Measurements from ENCODE around the gene DGLUCY.

DNA sequence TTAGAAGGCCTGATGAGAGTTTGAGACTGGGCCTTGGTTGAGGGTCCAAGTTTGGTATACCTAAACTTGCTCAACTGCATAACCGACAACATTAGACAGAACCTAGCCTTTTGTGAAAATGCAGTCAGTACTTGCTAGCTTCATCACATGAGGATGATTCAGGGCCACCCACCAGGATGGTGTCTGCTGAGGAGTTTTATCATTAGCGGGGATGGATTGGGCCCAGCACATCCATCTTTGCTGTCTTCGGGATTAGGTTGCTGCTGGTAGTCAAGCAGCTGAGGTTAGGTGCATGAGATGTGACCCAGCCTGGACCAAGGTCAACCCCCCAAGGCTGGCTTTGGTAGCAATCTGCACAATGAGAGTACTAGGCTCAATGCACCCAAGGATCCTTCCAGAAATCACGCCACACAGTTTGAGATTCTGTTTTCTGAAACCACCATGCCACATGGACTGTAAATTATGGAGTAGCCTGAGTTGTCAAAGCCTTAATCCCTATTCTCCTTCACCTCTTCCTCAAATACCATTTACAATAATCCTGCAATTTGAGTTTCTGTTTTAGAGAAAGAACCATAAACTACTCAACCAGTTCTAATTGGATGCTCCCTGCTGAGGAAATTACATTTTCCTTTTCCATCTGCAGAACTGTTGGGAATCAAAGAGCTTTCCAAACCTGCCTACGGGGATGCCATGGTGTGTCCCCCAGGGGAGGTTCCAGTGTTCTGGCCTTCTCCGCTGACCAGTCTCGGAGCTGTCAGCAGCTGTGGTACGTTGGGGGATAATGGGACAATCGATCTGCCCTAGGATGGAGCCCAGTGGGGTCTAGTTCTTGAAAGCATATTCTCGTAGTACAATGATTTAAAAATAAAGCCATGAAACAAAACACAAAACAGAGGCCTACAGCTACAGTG is 61.7 kb downstream of the DGLUCY start:
- TF ChIP-seq, protein P1, sequence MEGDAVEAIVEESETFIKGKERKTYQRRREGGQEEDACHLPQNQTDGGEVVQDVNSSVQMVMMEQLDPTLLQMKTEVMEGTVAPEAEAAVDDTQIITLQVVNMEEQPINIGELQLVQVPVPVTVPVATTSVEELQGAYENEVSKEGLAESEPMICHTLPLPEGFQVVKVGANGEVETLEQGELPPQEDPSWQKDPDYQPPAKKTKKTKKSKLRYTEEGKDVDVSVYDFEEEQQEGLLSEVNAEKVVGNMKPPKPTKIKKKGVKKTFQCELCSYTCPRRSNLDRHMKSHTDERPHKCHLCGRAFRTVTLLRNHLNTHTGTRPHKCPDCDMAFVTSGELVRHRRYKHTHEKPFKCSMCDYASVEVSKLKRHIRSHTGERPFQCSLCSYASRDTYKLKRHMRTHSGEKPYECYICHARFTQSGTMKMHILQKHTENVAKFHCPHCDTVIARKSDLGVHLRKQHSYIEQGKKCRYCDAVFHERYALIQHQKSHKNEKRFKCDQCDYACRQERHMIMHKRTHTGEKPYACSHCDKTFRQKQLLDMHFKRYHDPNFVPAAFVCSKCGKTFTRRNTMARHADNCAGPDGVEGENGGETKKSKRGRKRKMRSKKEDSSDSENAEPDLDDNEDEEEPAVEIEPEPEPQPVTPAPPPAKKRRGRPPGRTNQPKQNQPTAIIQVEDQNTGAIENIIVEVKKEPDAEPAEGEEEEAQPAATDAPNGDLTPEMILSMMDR (tag by site-specific recombination; IDR thresholded peaks at IDR 0.05) = no peak
- TF ChIP-seq ZFP3 (tag by site-specific recombination; IDR thresholded peaks at IDR 0.05; ENCODE audit: low read depth) = no peak
- TF ChIP-seq ZNF302 (tag by site-specific recombination; IDR thresholded peaks at IDR 0.05; ENCODE audit: low read depth) = no peak
- no peak for TF ChIP-seq ZNF76 (tag by site-specific recombination; IDR thresholded peaks at IDR 0.05; ENCODE audit: borderline replicate concordance, low read depth)
- TF ChIP-seq, protein P2, sequence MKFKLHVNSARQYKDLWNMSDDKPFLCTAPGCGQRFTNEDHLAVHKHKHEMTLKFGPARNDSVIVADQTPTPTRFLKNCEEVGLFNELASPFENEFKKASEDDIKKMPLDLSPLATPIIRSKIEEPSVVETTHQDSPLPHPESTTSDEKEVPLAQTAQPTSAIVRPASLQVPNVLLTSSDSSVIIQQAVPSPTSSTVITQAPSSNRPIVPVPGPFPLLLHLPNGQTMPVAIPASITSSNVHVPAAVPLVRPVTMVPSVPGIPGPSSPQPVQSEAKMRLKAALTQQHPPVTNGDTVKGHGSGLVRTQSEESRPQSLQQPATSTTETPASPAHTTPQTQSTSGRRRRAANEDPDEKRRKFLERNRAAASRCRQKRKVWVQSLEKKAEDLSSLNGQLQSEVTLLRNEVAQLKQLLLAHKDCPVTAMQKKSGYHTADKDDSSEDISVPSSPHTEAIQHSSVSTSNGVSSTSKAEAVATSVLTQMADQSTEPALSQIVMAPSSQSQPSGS (tag by site-specific recombination; IDR thresholded peaks at IDR 0.05; ENCODE audit: low read depth) = no peak
- no peak for TF ChIP-seq ZNF777 (tag by site-specific recombination; IDR thresholded peaks at IDR 0.05; ENCODE audit: borderline replicate concordance)
- no peak for TF ChIP-seq ZBTB48 (tag by site-specific recombination; IDR thresholded peaks at IDR 0.05)
- TF ChIP-seq, protein P3, sequence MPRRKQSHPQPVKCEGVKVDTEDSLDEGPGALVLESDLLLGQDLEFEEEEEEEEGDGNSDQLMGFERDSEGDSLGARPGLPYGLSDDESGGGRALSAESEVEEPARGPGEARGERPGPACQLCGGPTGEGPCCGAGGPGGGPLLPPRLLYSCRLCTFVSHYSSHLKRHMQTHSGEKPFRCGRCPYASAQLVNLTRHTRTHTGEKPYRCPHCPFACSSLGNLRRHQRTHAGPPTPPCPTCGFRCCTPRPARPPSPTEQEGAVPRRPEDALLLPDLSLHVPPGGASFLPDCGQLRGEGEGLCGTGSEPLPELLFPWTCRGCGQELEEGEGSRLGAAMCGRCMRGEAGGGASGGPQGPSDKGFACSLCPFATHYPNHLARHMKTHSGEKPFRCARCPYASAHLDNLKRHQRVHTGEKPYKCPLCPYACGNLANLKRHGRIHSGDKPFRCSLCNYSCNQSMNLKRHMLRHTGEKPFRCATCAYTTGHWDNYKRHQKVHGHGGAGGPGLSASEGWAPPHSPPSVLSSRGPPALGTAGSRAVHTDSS (tag by site-specific recombination; IDR thresholded peaks at IDR 0.05) = no peak
- TF ChIP-seq, protein P4, sequence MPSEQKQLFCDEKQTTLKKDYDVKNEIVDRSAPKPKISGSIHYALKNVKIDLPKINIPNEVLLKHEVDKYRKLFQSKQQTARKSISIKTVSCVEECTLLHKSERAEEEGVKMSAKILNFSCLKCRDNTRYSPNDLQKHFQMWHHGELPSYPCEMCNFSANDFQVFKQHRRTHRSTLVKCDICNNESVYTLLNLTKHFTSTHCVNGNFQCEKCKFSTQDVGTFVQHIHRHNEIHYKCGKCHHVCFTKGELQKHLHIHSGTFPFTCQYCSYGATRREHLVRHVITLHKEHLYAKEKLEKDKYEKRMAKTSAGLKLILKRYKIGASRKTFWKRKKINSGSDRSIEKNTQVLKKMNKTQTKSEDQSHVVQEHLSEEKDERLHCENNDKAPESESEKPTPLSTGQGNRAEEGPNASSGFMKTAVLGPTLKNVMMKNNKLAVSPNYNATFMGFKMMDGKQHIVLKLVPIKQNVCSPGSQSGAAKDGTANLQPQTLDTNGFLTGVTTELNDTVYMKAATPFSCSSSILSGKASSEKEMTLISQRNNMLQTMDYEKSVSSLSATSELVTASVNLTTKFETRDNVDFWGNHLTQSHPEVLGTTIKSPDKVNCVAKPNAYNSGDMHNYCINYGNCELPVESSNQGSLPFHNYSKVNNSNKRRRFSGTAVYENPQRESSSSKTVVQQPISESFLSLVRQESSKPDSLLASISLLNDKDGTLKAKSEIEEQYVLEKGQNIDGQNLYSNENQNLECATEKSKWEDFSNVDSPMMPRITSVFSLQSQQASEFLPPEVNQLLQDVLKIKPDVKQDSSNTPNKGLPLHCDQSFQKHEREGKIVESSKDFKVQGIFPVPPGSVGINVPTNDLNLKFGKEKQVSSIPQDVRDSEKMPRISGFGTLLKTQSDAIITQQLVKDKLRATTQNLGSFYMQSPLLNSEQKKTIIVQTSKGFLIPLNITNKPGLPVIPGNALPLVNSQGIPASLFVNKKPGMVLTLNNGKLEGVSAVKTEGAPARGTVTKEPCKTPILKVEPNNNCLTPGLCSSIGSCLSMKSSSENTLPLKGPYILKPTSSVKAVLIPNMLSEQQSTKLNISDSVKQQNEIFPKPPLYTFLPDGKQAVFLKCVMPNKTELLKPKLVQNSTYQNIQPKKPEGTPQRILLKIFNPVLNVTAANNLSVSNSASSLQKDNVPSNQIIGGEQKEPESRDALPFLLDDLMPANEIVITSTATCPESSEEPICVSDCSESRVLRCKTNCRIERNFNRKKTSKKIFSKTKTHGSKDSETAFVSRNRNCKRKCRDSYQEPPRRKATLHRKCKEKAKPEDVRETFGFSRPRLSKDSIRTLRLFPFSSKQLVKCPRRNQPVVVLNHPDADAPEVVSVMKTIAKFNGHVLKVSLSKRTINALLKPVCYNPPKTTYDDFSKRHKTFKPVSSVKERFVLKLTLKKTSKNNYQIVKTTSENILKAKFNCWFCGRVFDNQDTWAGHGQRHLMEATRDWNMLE (tag by site-specific recombination; conservative IDR thresholded peaks at IDR 0.05; ENCODE audit: low read depth) = no peak
- TF ChIP-seq ZNF138 (tag by site-specific recombination; IDR thresholded peaks at IDR 0.05; ENCODE audit: borderline replicate concordance) = no peak
